ENCODE results near the gene ANGPTL2. TPM values are rescaled to one million over a fixed set of nuclear protein-coding genes. Genes with fewer than 3 reads are reported as not detected.

Gene ANGPTL2
- total and polyA plus RNA-seq, 9 donors = 36.5 to 104 (median 68.6) TPM

GRCh38 chr9:127130661-127131538 is 8.5 kb upstream of the ANGPTL2 start:
- H3K27me3 ChIP-seq (ENCODE audit: control insufficient read depth, insufficient read depth, low read length) = no peaks in the 10 kb centered on the region
- peak overlapping the region; percentile 72 for H3K27ac ChIP-seq (ENCODE audit: low read length)
- peaks cover 71% of the 10 kb centered on the region for H3K4me1 ChIP-seq (ENCODE audit: control insufficient read depth, insufficient read depth, low read length)
- WGBS (ENCODE audit: insufficient coverage) = 83% methylated on average over 2 of the region's 10 CpGs
- H3K36me3 ChIP-seq (ENCODE audit: control insufficient read depth, insufficient read depth, low read length) = no peaks in the 10 kb centered on the region
- DNase-seq = peak; percentile 88
- H3K9me3 ChIP-seq (replicated peaks; ENCODE audit: control insufficient read depth, low read depth, low read length) = no peaks in the 10 kb centered on the region
- no peak overlapping the region for H3K4me3 ChIP-seq (ENCODE audit: low read length)

- H3K27ac ChIP-seq (ENCODE audit: low read length) = no peak overlapping the region
- H3K4me1 ChIP-seq (ENCODE audit: control insufficient read depth, insufficient read depth, low read length) = peaks cover 64% of the 10 kb centered on the region
- DNase-seq = no peak
- no peaks in the 10 kb centered on the region for H3K27me3 ChIP-seq (ENCODE audit: control insufficient read depth, insufficient read depth, low read length)
- no peaks in the 10 kb centered on the region for H3K36me3 ChIP-seq (ENCODE audit: control insufficient read depth, insufficient read depth, low read length)
- no CpG with 5 or more reads among the region's 2 CpGs for WGBS (ENCODE audit: insufficient coverage)
- H3K9me3 ChIP-seq (replicated peaks; ENCODE audit: control insufficient read depth, low read depth, low read length) = no peaks in the 10 kb centered on the region
- H3K4me3 ChIP-seq (ENCODE audit: low read length) = no peak overlapping the region
Measured at GRCh38 chr9:127130235-127130634, 7.8 kb upstream of the ANGPTL2 start.

- Histone ChIP-seq H3K4me3 (ENCODE audit: low read length) (no peak overlapping the region), H3K27ac (ENCODE audit: low read length) (no peak overlapping the region), H3K36me3 (ENCODE audit: control insufficient read depth, insufficient read depth, low read length) (no peaks in the 10 kb centered on the region), H3K27me3 (ENCODE audit: control insufficient read depth, insufficient read depth, low read length) (no peaks in the 10 kb centered on the region), H3K4me1 (ENCODE audit: control insufficient read depth, insufficient read depth, low read length) (peaks cover 59% of the 10 kb centered on the region), H3K9me3 (replicated peaks; ENCODE audit: control insufficient read depth, low read depth, low read length) (no peaks in the 10 kb centered on the region)
- no CpG with 5 or more reads among the region's 3 CpGs for WGBS (ENCODE audit: insufficient coverage)
- DNase-seq = no peak
Measured at GRCh38 chr9:127129718-127130085, 7.3 kb upstream of the ANGPTL2 start.

GRCh38 chr9:127129073-127129717 is 6.8 kb upstream of the ANGPTL2 start:
- Histone ChIP-seq H3K27ac (ENCODE audit: low read length) (peak overlapping the region; percentile 56), H3K36me3 (ENCODE audit: control insufficient read depth, insufficient read depth, low read length) (no peaks in the 10 kb centered on the region), H3K27me3 (ENCODE audit: control insufficient read depth, insufficient read depth, low read length) (no peaks in the 10 kb centered on the region), H3K4me1 (ENCODE audit: control insufficient read depth, insufficient read depth, low read length) (peaks cover 56% of the 10 kb centered on the region), H3K4me3 (ENCODE audit: low read length) (no peak overlapping the region), H3K9me3 (replicated peaks; ENCODE audit: control insufficient read depth, low read depth, low read length) (no peaks in the 10 kb centered on the region)
- DNase-seq = no peak
- 75% methylated on average over 2 of the region's 5 CpGs for WGBS (ENCODE audit: insufficient coverage)

GRCh38 chr9:127128341-127129072 is 6.1 kb upstream of the ANGPTL2 start:
- H3K27ac ChIP-seq (ENCODE audit: low read length) = peak overlapping the region; percentile 56
- peaks cover 56% of the 10 kb centered on the region for H3K4me1 ChIP-seq (ENCODE audit: control insufficient read depth, insufficient read depth, low read length)
- DNase-seq = peak; percentile 93
- no peaks in the 10 kb centered on the region for H3K9me3 ChIP-seq (replicated peaks; ENCODE audit: control insufficient read depth, low read depth, low read length)
- WGBS (ENCODE audit: insufficient coverage) = 50% methylated on average over 7 of the region's 9 CpGs
- H3K4me3 ChIP-seq (ENCODE audit: low read length) = no peak overlapping the region
- H3K36me3 ChIP-seq (ENCODE audit: control insufficient read depth, insufficient read depth, low read length) = no peaks in the 10 kb centered on the region
- no peaks in the 10 kb centered on the region for H3K27me3 ChIP-seq (ENCODE audit: control insufficient read depth, insufficient read depth, low read length)

GRCh38 chr9:127126971-127127370 is 4.5 kb upstream of the ANGPTL2 start:
- H3K27me3 ChIP-seq (ENCODE audit: control insufficient read depth, insufficient read depth, low read length) = no peaks in the 10 kb centered on the region
- DNase-seq = peak; percentile 64
- no peaks in the 10 kb centered on the region for H3K9me3 ChIP-seq (replicated peaks; ENCODE audit: control insufficient read depth, low read depth, low read length)
- no peak overlapping the region for H3K27ac ChIP-seq (ENCODE audit: low read length)
- no CpG with 5 or more reads among the region's 1 CpG for WGBS (ENCODE audit: insufficient coverage)
- H3K36me3 ChIP-seq (ENCODE audit: control insufficient read depth, insufficient read depth, low read length) = no peaks in the 10 kb centered on the region
- H3K4me3 ChIP-seq (ENCODE audit: low read length) = no peak overlapping the region
- H3K4me1 ChIP-seq (ENCODE audit: control insufficient read depth, insufficient read depth, low read length) = peaks cover 56% of the 10 kb centered on the region

GRCh38 chr9:127124792-127125191 is 2.4 kb upstream of the ANGPTL2 start:
- no CpG with 5 or more reads among the region's 2 CpGs for WGBS (ENCODE audit: insufficient coverage)
- H3K9me3 ChIP-seq (replicated peaks; ENCODE audit: control insufficient read depth, low read depth, low read length) = no peaks in the 10 kb centered on the region
- no peaks in the 10 kb centered on the region for H3K27me3 ChIP-seq (ENCODE audit: control insufficient read depth, insufficient read depth, low read length)
- DNase-seq = no peak
- peaks cover 4% of the 10 kb centered on the region for H3K36me3 ChIP-seq (ENCODE audit: control insufficient read depth, insufficient read depth, low read length)
- no peak overlapping the region for H3K4me3 ChIP-seq (ENCODE audit: low read length)
- H3K4me1 ChIP-seq (ENCODE audit: control insufficient read depth, insufficient read depth, low read length) = peaks cover 52% of the 10 kb centered on the region
- H3K27ac ChIP-seq (ENCODE audit: low read length) = no peak overlapping the region

GRCh38 chr9:127124111-127124531 is 1.7 kb upstream of the ANGPTL2 start:
- Histone ChIP-seq H3K27me3 (ENCODE audit: control insufficient read depth, insufficient read depth, low read length) (no peaks in the 10 kb centered on the region), H3K36me3 (ENCODE audit: control insufficient read depth, insufficient read depth, low read length) (peaks cover 10% of the 10 kb centered on the region), H3K27ac (ENCODE audit: low read length) (no peak overlapping the region), H3K4me3 (ENCODE audit: low read length) (no peak overlapping the region), H3K9me3 (replicated peaks; ENCODE audit: control insufficient read depth, low read depth, low read length) (no peaks in the 10 kb centered on the region), H3K4me1 (ENCODE audit: control insufficient read depth, insufficient read depth, low read length) (peaks cover 50% of the 10 kb centered on the region)
- DNase-seq = peak; percentile 73
- WGBS (ENCODE audit: insufficient coverage) = 72% methylated on average over 3 of the region's 7 CpGs

GRCh38 chr9:127123064-127123890 is 842 bp upstream of the ANGPTL2 start:
- Histone ChIP-seq H3K36me3 (ENCODE audit: control insufficient read depth, insufficient read depth, low read length) (peaks cover 14% of the 10 kb centered on the region), H3K27ac (ENCODE audit: low read length) (peak overlapping the region; percentile 95), H3K4me1 (ENCODE audit: control insufficient read depth, insufficient read depth, low read length) (peaks cover 50% of the 10 kb centered on the region), H3K9me3 (replicated peaks; ENCODE audit: control insufficient read depth, low read depth, low read length) (no peaks in the 10 kb centered on the region), H3K27me3 (ENCODE audit: control insufficient read depth, insufficient read depth, low read length) (no peaks in the 10 kb centered on the region), H3K4me3 (ENCODE audit: low read length) (peak overlapping the region; percentile 77)
- 47% methylated on average over 7 of the region's 16 CpGs for WGBS (ENCODE audit: insufficient coverage)
- peak; percentile 78 for DNase-seq
